Keratinocyte (primary cell): ENCODE results near the gene GAS5. TPM values are rescaled to one million over a fixed set of nuclear protein-coding genes. Genes with fewer than 3 reads are reported as not detected.

Source experiments
- DNase-seq: peaks from one replicate; pipeline ENCODE4 v3.0.0-alpha.2; 2011; ENCODE audit warnings: low read depth, missing footprints, low spot score
- FAIRE-seq: peaks from 2 replicates; lab custom pipeline; 2011; peaks lifted over from hg19 to GRCh38; lab: Jason Lieb, UNC
- H2AFZ ChIP-seq: 2 replicates; pipeline ENCODE4 v1.6.0; 2012; ENCODE audit warnings: low read length, control low read depth, inconsistent platforms; ENCODE audit not compliant: control insufficient read depth
- H3K27ac ChIP-seq: 2 replicates; pipeline ENCODE4 v1.5.1; 2011; ENCODE audit warnings: low read length; ENCODE audit not compliant: control insufficient read depth, insufficient read depth
- H3K27me3 ChIP-seq: 3 replicates; pipeline ENCODE4 v1.6.0; 2011; ENCODE audit warnings: low read length; ENCODE audit not compliant: control insufficient read depth, insufficient read depth; ENCODE audit errors: extremely low read depth
- H3K36me3 ChIP-seq, 2 experiments: 2 replicates in 1 of 2; 3 replicates in 1 of 2; pipeline ENCODE4 v1.5.1; 2011; ENCODE audit warnings: low read length in 2 of 2, mild to moderate bottlenecking in 1 of 2; ENCODE audit not compliant: control insufficient read depth in 2 of 2, insufficient read depth in 2 of 2; ENCODE audit errors: extremely low read depth in 1 of 2
- H3K4me1 ChIP-seq: 3 replicates; pipeline ENCODE4 v1.5.1; 2011; ENCODE audit warnings: low read length; ENCODE audit not compliant: control insufficient read depth, insufficient read depth; ENCODE audit errors: extremely low read depth
- H3K4me2 ChIP-seq: 3 replicates; pipeline ENCODE4 v1.6.0; 2011; ENCODE audit warnings: low read depth, low read length; ENCODE audit not compliant: control insufficient read depth, insufficient read depth; ENCODE audit errors: extremely low read depth
- H3K4me3 ChIP-seq, 3 experiments: fragments of 200-600 bp in 1 of 3; sonication (generic) in 1 of 3; 2 replicates in 2 of 3; 3 replicates in 1 of 3; pipeline ENCODE4 v1.5.1; 2011 to 2016; ENCODE audit warnings: low read length in 3 of 3, mild to moderate bottlenecking in 3 of 3, control low read depth in 2 of 3, inconsistent platforms in 1 of 3, low read depth in 1 of 3, mixed read lengths in 1 of 3, mixed run types in 1 of 3, moderate library complexity in 1 of 3; ENCODE audit not compliant: control insufficient read depth in 2 of 3, insufficient read depth in 2 of 3; ENCODE audit errors: extremely low read depth in 1 of 3
- H3K79me2 ChIP-seq: 2 replicates; pipeline ENCODE4 v1.6.0; 2012; ENCODE audit warnings: low read length; ENCODE audit not compliant: control insufficient read depth, insufficient read depth
- H3K9ac ChIP-seq: 3 replicates; pipeline ENCODE4 v1.6.0; 2011; ENCODE audit warnings: low read length; ENCODE audit not compliant: control insufficient read depth, insufficient read depth; ENCODE audit errors: extremely low read depth
- H3K9me1 ChIP-seq: 3 replicates; pipeline ENCODE4 v1.6.0; 2011; ENCODE audit warnings: low read length; ENCODE audit not compliant: control insufficient read depth, insufficient read depth; ENCODE audit errors: extremely low read depth
- H3K9me3 ChIP-seq: 2 replicates; pipeline ENCODE4 v1.5.1; 2012; ENCODE audit warnings: low read depth, low read length; ENCODE audit not compliant: control insufficient read depth
- H4K20me1 ChIP-seq: 3 replicates; pipeline ENCODE4 v1.6.0; 2011; ENCODE audit warnings: low read length; ENCODE audit not compliant: control insufficient read depth, insufficient read depth; ENCODE audit errors: extremely low read depth
- CTCF ChIP-seq, 3 experiments: IDR thresholded peaks in 1 of 3; conservative IDR thresholded peaks in 1 of 3; optimal IDR thresholded peaks in 1 of 3; 2 replicates in 2 of 3; 3 replicates in 1 of 3; pipeline versions ENCODE3 to v1.5.1; 2011; ENCODE audit warnings: low read length in 3 of 3, mild to moderate bottlenecking in 3 of 3, moderate library complexity in 2 of 3, control low read depth in 1 of 3, inconsistent platforms in 1 of 3; ENCODE audit not compliant: insufficient read depth in 2 of 3; ENCODE audit errors: extremely low read depth in 1 of 3
- EZH2 ChIP-seq: IDR thresholded peaks from one replicate; pipeline ENCODE4 v1.6.1; 2012; ENCODE audit warnings: inconsistent platforms, mild to moderate bottlenecking, low read length, moderate library complexity
- dilution Hi-C: fragments of 300-500 bp; cut with MboI; formaldehyde crosslinking; loops from one replicate; pipeline ENCODE4 v1.7.0; 2020; ENCODE audit warnings: low sequenced_read_pairs; ENCODE audit not compliant: extremely low pct_ligation_motif_present
- polyA plus RNA-seq, 5 experiments: library from polyadenylated mRNA; depleted of rRNA in 3 of 5; stranded (reverse) in 3 of 5; stranded (forward) in 1 of 5; unstranded in 1 of 5; fragments of >200 nt; gene quantifications; 1 replicate in 1 of 5; 2 replicates in 3 of 5; 3 replicates in 1 of 5; pipeline versions ENCODE4 v1.2.1 to v1.2.3, GENCODE V29; 2011 to 2012; ENCODE audit warnings: missing spikeins in 2 of 5, low read depth in 1 of 5, low replicate concordance in 1 of 5

The GAS5 gene
- polyA plus RNA-seq, 1 donor (not counting 4 experiments of a cell fraction or from before 2014, with no cell fraction given), result 1,196 TPM

- Histone ChIP-seq H3K9me1 (no peaks in the 10 kb centered on the region), H3K4me3 (no peak overlapping the region), H3K4me2 (no peak overlapping the region), H3K9ac (no peak overlapping the region), H3K4me1 (no peaks in the 10 kb centered on the region), H3K36me3 (peaks cover 5 to 14% of the 10 kb centered on the region in 2 experiments), H3K9me3 (no peaks in the 10 kb centered on the region), H3K27ac (no peak overlapping the region), H4K20me1 (no peaks in the 10 kb centered on the region), H3K27me3 (no peaks in the 10 kb centered on the region), H2AFZ (no peak overlapping the region), H3K79me2 (no peaks in the 10 kb centered on the region)
- no peak for TF ChIP-seq EZH2
- no peak for TF ChIP-seq CTCF (optimal IDR thresholded peaks at IDR 0.05 in 1 of 3, IDR thresholded peaks at IDR 0.05 in 1 of 3, conservative IDR thresholded peaks at IDR 0.05 in 1 of 3; ENCODE audit: extremely low read depth in 1 of 3, insufficient read depth in 2 of 3, low read length in 3 of 3)
- FAIRE-seq (no peak), DNase-seq (no peak)
- dilution Hi-C loops, result no loop called here
Observed at GRCh38 chr1:173857363-173857917, 10.3 kb downstream of the GAS5 start.

GRCh38 chr1:173856903-173857302 is 10.9 kb downstream of the GAS5 start:
- Histone ChIP-seq H3K27ac (no peak overlapping the region), H3K36me3 (peaks cover 5 to 16% of the 10 kb centered on the region in 2 experiments), H4K20me1 (no peaks in the 10 kb centered on the region), H3K4me3 (no peak overlapping the region), H2AFZ (no peak overlapping the region), H3K4me1 (no peaks in the 10 kb centered on the region), H3K4me2 (no peak overlapping the region), H3K27me3 (no peaks in the 10 kb centered on the region), H3K9me1 (no peaks in the 10 kb centered on the region), H3K9me3 (no peaks in the 10 kb centered on the region), H3K9ac (no peak overlapping the region), H3K79me2 (no peaks in the 10 kb centered on the region)
- dilution Hi-C loops, result no loop called here
- DNase-seq, result no peak
- no peak for FAIRE-seq
- TF ChIP-seq EZH2, result no peak
- TF ChIP-seq CTCF (optimal IDR thresholded peaks at IDR 0.05 in 1 of 3, IDR thresholded peaks at IDR 0.05 in 1 of 3, conservative IDR thresholded peaks at IDR 0.05 in 1 of 3; ENCODE audit: extremely low read depth in 1 of 3, insufficient read depth in 2 of 3, low read length in 3 of 3), result no peak
